K562 (cell line): ENCODE results near the gene CTTNBP2. TPM values are rescaled to one million over a fixed set of nuclear protein-coding genes. Genes with fewer than 3 reads are reported as not detected.

Source experiments
- ATAC-seq: fragments of 200-7000 bp; cut with Tn5 transposase; 3 replicates; pipeline ENCODE4 v1.9.1; 2020; ENCODE audit warnings: moderate library complexity
- BruUV-seq: library from RNA; stranded (reverse); fragments of 400-500 nt; replicated peaks from 2 replicates; lab custom pipeline; 2021; lab: Mats Ljungman, UMichigan
- CTCF ChIA-PET: fragments of 300-600 bp; formaldehyde crosslinking; extraction: SDS; loops from one replicate; lab custom pipeline; 2021; ENCODE audit warnings: low intra/inter-chr PET ratio; lab: Yijun Ruan, JAX
- POLR2A ChIA-PET: fragments of 300-600, 350-650 bp; sonication (Branson Sonifier 250); formaldehyde crosslinking; extraction: SDS; loops from one replicate; lab custom pipeline; 2021; ENCODE audit warnings: antibody characterized with exemption, inconsistent platforms; lab: Yijun Ruan, JAX
- DNase-seq, 4 experiments: peaks; one replicate each; pipeline versions ENCODE4 v3.0.0 to v3.0.0-alpha.2; 2011 to 2018; ENCODE audit warnings: low spot score in 3 of 4, mixed read lengths in 3 of 4; ENCODE audit errors: extremely low read depth in 1 of 4
- FAIRE-seq: peaks from 2 replicates; lab custom pipeline; 2011; peaks lifted over from hg19 to GRCh38; lab: Jason Lieb, UNC
- H2AFZ ChIP-seq: 2 replicates; pipeline ENCODE4 v1.6.0; 2011; ENCODE audit warnings: low read depth, low read length, control low read depth, inconsistent platforms
- H3K27ac ChIP-seq: fragments of 200-600 bp; 3 replicates; pipeline ENCODE4 v1.8.0; 2011; ENCODE audit warnings: low read depth, mild to moderate bottlenecking, control low read depth, inconsistent platforms, low read length, moderate library complexity, mixed read lengths; ENCODE audit errors: extremely low read depth
- H3K27me3 ChIP-seq, 2 experiments: fragments of 300-600 bp in 1 of 2; 2 replicates in 1 of 2; 3 replicates in 1 of 2; pipeline versions ENCODE4 v1.6.0 to v1.8.0; 2011; ENCODE audit warnings: inconsistent platforms in 2 of 2, low read length in 2 of 2, mild to moderate bottlenecking in 1 of 2, mixed read lengths in 1 of 2, moderate library complexity in 1 of 2; ENCODE audit not compliant: control insufficient read depth in 2 of 2, insufficient read depth in 2 of 2
- H3K36me3 ChIP-seq: fragments of 300-600 bp; 3 replicates; pipeline ENCODE4 v1.8.0; 2011; ENCODE audit warnings: mild to moderate bottlenecking, low read length, inconsistent platforms; ENCODE audit not compliant: control insufficient read depth, insufficient read depth
- H3K4me1 ChIP-seq, 2 experiments: fragments of 200-600 bp in 1 of 2; replicated peaks in 1 of 2; 2 replicates in 1 of 2; 3 replicates in 1 of 2; pipeline versions ENCODE4 v1.5.1 to v1.8.0; 2011; ENCODE audit warnings: inconsistent platforms in 2 of 2, low read length in 2 of 2, mild to moderate bottlenecking in 1 of 2, mixed read lengths in 1 of 2, moderate library complexity in 1 of 2; ENCODE audit not compliant: control insufficient read depth in 2 of 2, insufficient read depth in 2 of 2
- H3K4me2 ChIP-seq: 2 replicates; pipeline ENCODE4 v1.6.1; 2011; ENCODE audit warnings: low read length, control low read depth, inconsistent platforms, mixed read lengths; ENCODE audit not compliant: insufficient read depth
- H3K4me3 ChIP-seq: fragments of 200-600 bp; sonication (generic), shearing (Covaris generic); 2 replicates; pipeline ENCODE4 v1.5.1; 2016; ENCODE audit warnings: control low read depth, inconsistent platforms
- H3K79me2 ChIP-seq: fragments of 200-600 bp; 3 replicates; pipeline ENCODE4 v1.8.0; 2011; ENCODE audit warnings: low read length, inconsistent platforms; ENCODE audit not compliant: control insufficient read depth, insufficient read depth
- H3K9ac ChIP-seq, 2 experiments: 2 replicates each; pipeline versions ENCODE4 v1.6.0 to v1.6.1; 2011; ENCODE audit warnings: low read depth in 2 of 2, low read length in 2 of 2, control low read depth in 1 of 2, inconsistent platforms in 1 of 2, mild to moderate bottlenecking in 1 of 2, mixed read lengths in 1 of 2; ENCODE audit not compliant: insufficient read depth in 1 of 2
- H3K9me1 ChIP-seq: one replicate; pipeline ENCODE4 v1.6.0; 2011; ENCODE audit warnings: inconsistent platforms, mild to moderate bottlenecking, low read length, moderate library complexity; ENCODE audit not compliant: control insufficient read depth, insufficient read depth
- H3K9me3 ChIP-seq: replicated peaks from 2 replicates; pipeline ENCODE4 v1.5.1; 2011; ENCODE audit warnings: low read depth, low read length, inconsistent platforms; ENCODE audit not compliant: control insufficient read depth, insufficient read depth
- H4K20me1 ChIP-seq: replicated peaks from 2 replicates; pipeline ENCODE4 v1.6.1; 2011; ENCODE audit warnings: low read length, inconsistent platforms, mixed read lengths; ENCODE audit not compliant: control insufficient read depth, insufficient read depth
- BHLHE40 ChIP-seq: IDR thresholded peaks from 2 replicates; pipeline ENCODE4 v1.6.1; 2011; ENCODE audit warnings: low read length, improper control_type of control experiment
- CHD2 ChIP-seq: IDR thresholded peaks from 2 replicates; pipeline ENCODE4 v1.6.1; 2011; ENCODE audit warnings: low read depth, low read length
- EZH2 ChIP-seq: IDR thresholded peaks from 2 replicates; pipeline ENCODE4 v1.6.1; 2012; ENCODE audit warnings: low read depth, mild to moderate bottlenecking, inconsistent platforms, low read length, borderline replicate concordance
- GABPA ChIP-seq: fragments of 200-800 bp; sonication (Bioruptor generic); conservative IDR thresholded peaks from 2 replicates; pipeline ENCODE4 v1.6.1; 2016; ENCODE audit warnings: low read depth, missing genetic modification characterization, missing compliant biosample characterization
- HDAC6 ChIP-seq: IDR thresholded peaks from 2 replicates; pipeline ENCODE4 v1.6.1; 2012; ENCODE audit warnings: low read depth, mild to moderate bottlenecking, control low read depth, inconsistent platforms, low read length, moderate library complexity
- RFX5 ChIP-seq: IDR thresholded peaks from 2 replicates; pipeline ENCODE4 v1.6.1; 2011; ENCODE audit warnings: low read depth, mild to moderate bottlenecking, improper control_type of control experiment, low read length
- SLC30A9 ChIP-seq: fragments of 250-450 bp; sonication (Bioruptor Pico); IDR thresholded peaks from 2 replicates; pipeline ENCODE4 v1.8.0; 2022; ENCODE audit warnings: mild to moderate bottlenecking, moderate library complexity
- SOX6 ChIP-seq: fragments of 450-650 bp; IDR thresholded peaks from 2 replicates; pipeline ENCODE4 v1.6.1; 2014; ENCODE audit warnings: mild to moderate bottlenecking
- SRSF1 ChIP-seq: fragments of 200-400 bp; formaldehyde crosslinking; IDR thresholded peaks from 2 replicates; pipeline ENCODE4 v1.6.1; 2017; ENCODE audit warnings: mild to moderate bottlenecking, low read depth, low read length, moderate library complexity
- SRSF7 ChIP-seq: fragments of 200-400 bp; formaldehyde crosslinking; optimal IDR thresholded peaks from 2 replicates; pipeline ENCODE3; 2017; ENCODE audit warnings: mild to moderate bottlenecking, low read depth, low read length
- ZNF384 ChIP-seq: IDR thresholded peaks from 2 replicates; pipeline ENCODE4 v1.6.1; 2012; ENCODE audit warnings: low read depth, low read length, improper control_type of control experiment
- ZNF583 ChIP-seq: fragments of 250-450 bp; sonication (Bioruptor Pico); IDR thresholded peaks from 2 replicates; pipeline ENCODE4 v1.4.0; 2020
- ZNF778 ChIP-seq: fragments of 450-650 bp; formaldehyde crosslinking; IDR thresholded peaks from 2 replicates; pipeline ENCODE4 v1.4.0; 2020; ENCODE audit warnings: mild to moderate bottlenecking, moderate library complexity
- WGBS: fragments of 100-300 bp; shearing (Covaris generic); methylation state at CpG from one replicate; pipeline ENCODE4 v1.1.6; 2016; ENCODE audit warnings: low coverage, mixed read lengths; ENCODE audit not compliant: insufficient coverage; ENCODE audit errors: missing lambda C conversion rate; 5-methylcytosine and 5-hydroxymethylcytosine counted together
- in situ Hi-C: fragments of 300-500 bp; cut with MboI; formaldehyde crosslinking; loops from 4 replicates; pipeline ENCODE4 v1.15.0; 2018; ENCODE audit warnings: inconsistent platforms, mixed read lengths
- intact Hi-C: fragments of 100-400 bp; cut with micrococcal nuclease; formaldehyde crosslinking; loops from 2 replicates; pipeline ENCODE4 v1.14.2; 2022
- polyA plus RNA-seq, 8 experiments: library from polyadenylated mRNA; depleted of rRNA in 4 of 8; stranded (reverse) in 5 of 8; unstranded in 3 of 8; fragments of >200 nt; fragmentation: Nextera tagmentation in 2 of 8; fragmentation: Illumina TruSeq in 1 of 8; extraction: Ambion mirVana in 2 of 8; extraction: Trizol in 1 of 8; gene quantifications; 2 replicates each; pipeline versions ENCODE4 v1.2.1 to v1.2.3, GENCODE V29; 2011 to 2014; ENCODE audit warnings: inconsistent platforms in 1 of 8, missing spikeins in 1 of 8
- total RNA-seq, 7 experiments: library from RNA; depleted of rRNA in 6 of 7; stranded (reverse); fragments of >200 nt in 6 of 7; fragmentation: Illumina TruSeq in 2 of 7; extraction: Trizol in 2 of 7; gene quantifications; 2 replicates each; pipeline versions ENCODE4 v1.2.1 to v1.2.3, GENCODE V29; 2011 to 2021; ENCODE audit warnings: low replicate concordance in 1 of 7
- TF ChIP-seq, protein P1 (sequence below), 2 experiments: fragments of 200-800 bp in 1 of 2; sonication (Bioruptor generic) in 1 of 2; sonication (generic) in 1 of 2; formaldehyde crosslinking in 1 of 2; IDR thresholded peaks in 1 of 2; conservative IDR thresholded peaks in 1 of 2; 2 replicates each; pipeline versions ENCODE4 v1.5.0 to v1.6.1; 2016 to 2020; ENCODE audit warnings: missing compliant biosample characterization in 1 of 2, missing genetic modification characterization in 1 of 2, missing genetic modification reagents in 1 of 2

Gene CTTNBP2
- total and polyA plus RNA-seq, 9 of the 15 experiments (the other 6 are each of a cell fraction or from before 2014, with no cell fraction given), result 0.05 TPM; not detected in 8

DNA sequence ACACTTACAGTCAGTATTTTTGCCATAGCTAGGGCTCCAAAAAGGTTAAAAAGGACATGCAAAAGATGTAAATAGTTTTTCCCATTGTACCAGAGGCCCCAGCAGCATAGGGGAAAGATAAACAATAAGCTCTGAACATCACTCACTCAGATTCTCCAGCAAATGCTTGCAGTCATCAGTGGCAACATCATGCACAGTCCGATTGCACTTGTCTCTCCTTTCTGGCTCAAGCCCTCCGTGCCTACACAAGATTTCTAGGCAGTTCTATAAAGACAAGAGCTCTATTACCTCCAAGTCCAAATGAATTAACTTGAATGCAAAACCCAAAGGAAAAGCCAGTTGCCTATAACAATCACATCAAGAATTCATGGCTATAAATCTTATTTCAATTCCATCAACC is 106.3 kb downstream of the CTTNBP2 start:
- POLR2A ChIA-PET, result no interaction called here
- Histone ChIP-seq H3K4me3 (no peak overlapping the region), H3K9ac (no peak overlapping the region), H3K4me2 (no peak overlapping the region), H4K20me1 (no peaks in the 10 kb centered on the region), H3K27me3 (no peaks in the 10 kb centered on the region), H3K9me1 (no peaks in the 10 kb centered on the region), H3K9me3 (no peaks in the 10 kb centered on the region), H3K79me2 (no peaks in the 10 kb centered on the region), H3K36me3 (no peaks in the 10 kb centered on the region), H3K27ac (no peak overlapping the region), H3K4me1 (no peaks in the 10 kb centered on the region; a peak in 1 of 5 replicates), H2AFZ (no peak overlapping the region)
- intact Hi-C loops (no loop called here), in situ Hi-C loops (no loop called here)
- BruUV-seq, result no TSS peak
- CTCF ChIA-PET, result no interaction called here
- no peak for ATAC-seq
- WGBS, result 9% methylated on average over 2 of the region's 2 CpGs
- no peak for FAIRE-seq
- TF ChIP-seq SRSF1, result no peak
- TF ChIP-seq GABPA (tag), result no peak
- no peak for TF ChIP-seq CHD2
- no peak for TF ChIP-seq RFX5
- TF ChIP-seq HDAC6, result no peak
- no peak for TF ChIP-seq SRSF7
- no peak for TF ChIP-seq SOX6
- no peak for TF ChIP-seq ZNF384
- no peak for TF ChIP-seq ZNF778
- no peak for TF ChIP-seq EZH2
- no peak for TF ChIP-seq SLC30A9 (CRISPR knock-in tag)
- TF ChIP-seq BHLHE40, result no peak
- no peak for TF ChIP-seq ZNF583 (CRISPR knock-in tag)
- TF ChIP-seq, protein P1, sequence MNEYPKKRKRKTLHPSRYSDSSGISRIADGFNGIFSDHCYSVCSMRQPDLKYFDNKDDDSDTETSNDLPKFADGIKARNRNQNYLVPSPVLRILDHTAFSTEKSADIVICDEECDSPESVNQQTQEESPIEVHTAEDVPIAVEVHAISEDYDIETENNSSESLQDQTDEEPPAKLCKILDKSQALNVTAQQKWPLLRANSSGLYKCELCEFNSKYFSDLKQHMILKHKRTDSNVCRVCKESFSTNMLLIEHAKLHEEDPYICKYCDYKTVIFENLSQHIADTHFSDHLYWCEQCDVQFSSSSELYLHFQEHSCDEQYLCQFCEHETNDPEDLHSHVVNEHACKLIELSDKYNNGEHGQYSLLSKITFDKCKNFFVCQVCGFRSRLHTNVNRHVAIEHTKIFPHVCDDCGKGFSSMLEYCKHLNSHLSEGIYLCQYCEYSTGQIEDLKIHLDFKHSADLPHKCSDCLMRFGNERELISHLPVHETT (CRISPR knock-in tag; conservative IDR thresholded peaks at IDR 0.05 in 1 of 2, IDR thresholded peaks at IDR 0.05 in 1 of 2), result no peak
- DNase-seq, result no peak
